Upper lobe of left lung (tissue), 4 donors: ENCODE data around the gene IL1RL1.

Source experiments
- POLR2A ChIP-seq, 4 donors: fragments of 450-650 bp; IDR thresholded peaks; one replicate each; pipeline ENCODE4 v1.5.1; 2016 to 2017; ENCODE audit warnings: antibody characterized with exemption in 4 of 4, mild to moderate bottlenecking in 2 of 4
- POLR2AphosphoS5 ChIP-seq, 2 donors: sonication (generic); formaldehyde crosslinking; IDR thresholded peaks; one replicate each; pipeline ENCODE4 v1.5.1; 2017; ENCODE audit warnings: antibody characterized with exemption in 2 of 2
- TF ChIP-seq, protein P1 (sequence below), 6 experiments: fragments of 450-650 bp in 4 of 6; fragments of 200-600 bp in 2 of 6; sonication (generic) in 2 of 6; IDR thresholded peaks; one replicate each; pipeline ENCODE4 v1.5.1; 2016 to 2019; ENCODE audit warnings: antibody characterized with exemption in 6 of 6

DNA sequence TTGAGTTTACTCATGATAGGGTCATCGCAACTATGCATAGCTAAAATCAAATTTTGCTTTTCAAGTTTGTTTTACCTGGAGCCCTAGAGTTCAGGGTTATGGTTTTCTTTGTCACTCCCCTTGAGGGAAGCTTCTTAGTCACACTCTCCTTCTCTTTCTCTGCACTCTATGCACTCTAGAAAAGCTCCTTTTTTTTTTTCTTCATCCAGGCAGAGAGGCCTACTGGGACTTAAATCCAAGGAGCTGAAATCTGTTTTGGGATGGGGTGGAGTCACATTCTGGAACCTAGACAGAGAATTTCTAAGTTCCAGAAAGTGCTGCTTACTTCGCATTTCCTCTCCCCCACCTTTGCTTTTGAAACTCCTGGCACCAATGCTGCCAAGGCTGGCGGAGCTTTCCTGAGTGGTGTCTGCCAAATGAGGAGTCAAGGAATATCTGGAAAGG lies 25.2 kb downstream of the IL1RL1 start:
- TF ChIP-seq POLR2A (IDR thresholded peaks at IDR 0.05) (no peak), POLR2AphosphoS5 (IDR thresholded peaks at IDR 0.05) (peak; percentile 21 to 40)
- TF ChIP-seq, protein P1, sequence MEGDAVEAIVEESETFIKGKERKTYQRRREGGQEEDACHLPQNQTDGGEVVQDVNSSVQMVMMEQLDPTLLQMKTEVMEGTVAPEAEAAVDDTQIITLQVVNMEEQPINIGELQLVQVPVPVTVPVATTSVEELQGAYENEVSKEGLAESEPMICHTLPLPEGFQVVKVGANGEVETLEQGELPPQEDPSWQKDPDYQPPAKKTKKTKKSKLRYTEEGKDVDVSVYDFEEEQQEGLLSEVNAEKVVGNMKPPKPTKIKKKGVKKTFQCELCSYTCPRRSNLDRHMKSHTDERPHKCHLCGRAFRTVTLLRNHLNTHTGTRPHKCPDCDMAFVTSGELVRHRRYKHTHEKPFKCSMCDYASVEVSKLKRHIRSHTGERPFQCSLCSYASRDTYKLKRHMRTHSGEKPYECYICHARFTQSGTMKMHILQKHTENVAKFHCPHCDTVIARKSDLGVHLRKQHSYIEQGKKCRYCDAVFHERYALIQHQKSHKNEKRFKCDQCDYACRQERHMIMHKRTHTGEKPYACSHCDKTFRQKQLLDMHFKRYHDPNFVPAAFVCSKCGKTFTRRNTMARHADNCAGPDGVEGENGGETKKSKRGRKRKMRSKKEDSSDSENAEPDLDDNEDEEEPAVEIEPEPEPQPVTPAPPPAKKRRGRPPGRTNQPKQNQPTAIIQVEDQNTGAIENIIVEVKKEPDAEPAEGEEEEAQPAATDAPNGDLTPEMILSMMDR (IDR thresholded peaks at IDR 0.05) = no peak
